SK-N-MC (cell line): ENCODE results near the gene FGF12.

Experiments
- DNase-seq: peaks from one replicate; pipeline ENCODE4 v3.0.0-alpha.2; 2011; ENCODE audit warnings: low read depth, low spot score
- H3K27ac ChIP-seq: fragments of 200-600 bp; sonication (generic); 2 replicates; pipeline ENCODE4 v1.5.1; 2016; ENCODE audit warnings: mixed run types
- H3K36me3 ChIP-seq: fragments of 200-600 bp; sonication (generic); 2 replicates; pipeline ENCODE4 v1.6.1; 2017; ENCODE audit warnings: antibody characterized with exemption, low read length, mixed read lengths; ENCODE audit not compliant: insufficient read depth
- H3K4me3 ChIP-seq: fragments of 200-600 bp; sonication (generic); 2 replicates; pipeline ENCODE4 v1.5.1; 2016
- H3K9ac ChIP-seq: fragments of 200-600 bp; sonication (generic); 2 replicates; pipeline ENCODE4 v1.8.0; 2017; ENCODE audit warnings: mixed run types, mixed read lengths; ENCODE audit not compliant: insufficient read length
- H3K9me3 ChIP-seq: fragments of 200-600 bp; sonication (generic); 2 replicates; pipeline ENCODE4 v1.6.1; 2017; ENCODE audit warnings: low read depth, mild to moderate bottlenecking, antibody characterized with exemption, low read length, moderate library complexity, mixed read lengths
- EZH2 ChIP-seq: fragments of 200-600 bp; sonication (generic); IDR thresholded peaks from one replicate; pipeline ENCODE4 v1.6.1; 2017; ENCODE audit warnings: antibody characterized with exemption
- FOXP2 ChIP-seq: optimal IDR thresholded peaks from 2 replicates; pipeline ENCODE3; 2011; ENCODE audit warnings: mild to moderate bottlenecking, moderate library complexity; ENCODE audit not compliant: insufficient read depth; ENCODE audit errors: extremely low read length, control extremely low read depth
- POLR2AphosphoS5 ChIP-seq: IDR thresholded peaks from 2 replicates; pipeline ENCODE4 v1.6.1; 2012; ENCODE audit warnings: mild to moderate bottlenecking, low read depth, low read length, borderline replicate concordance

Gene FGF12

GRCh38 chr3:192564611-192565010 lies 162.7 kb downstream of the FGF12 start:
- no peak overlapping the region for H3K27ac ChIP-seq
- H3K9me3 ChIP-seq: no peaks in the 10 kb centered on the region
- H3K9ac ChIP-seq: no peak overlapping the region
- no peak overlapping the region for H3K4me3 ChIP-seq
- no peaks in the 10 kb centered on the region for H3K36me3 ChIP-seq
- TF ChIP-seq FOXP2: no peak
- TF ChIP-seq EZH2: no peak
- no peak for TF ChIP-seq POLR2AphosphoS5
- no peak for DNase-seq

GRCh38 chr3:192563417-192563816 lies 163.9 kb downstream of the FGF12 start:
- no peak for DNase-seq
- Histone ChIP-seq H3K4me3 (no peak overlapping the region), H3K9ac (no peak overlapping the region), H3K9me3 (no peaks in the 10 kb centered on the region), H3K27ac (no peak overlapping the region), H3K36me3 (no peaks in the 10 kb centered on the region)
- TF ChIP-seq POLR2AphosphoS5: no peak
- TF ChIP-seq FOXP2: no peak
- TF ChIP-seq EZH2: no peak

GRCh38 chr3:192553707-192554106 lies 173.6 kb downstream of the FGF12 start:
- no peak for TF ChIP-seq POLR2AphosphoS5
- no peak for TF ChIP-seq EZH2
- Histone ChIP-seq H3K27ac (no peak overlapping the region), H3K9me3 (no peaks in the 10 kb centered on the region), H3K9ac (no peak overlapping the region), H3K36me3 (no peaks in the 10 kb centered on the region), H3K4me3 (no peak overlapping the region)
- no peak for DNase-seq

GRCh38 chr3:192550356-192550755 lies 177.0 kb downstream of the FGF12 start:
- H3K27ac ChIP-seq: no peak overlapping the region
- no peak overlapping the region for H3K9ac ChIP-seq
- H3K4me3 ChIP-seq: no peak overlapping the region
- H3K36me3 ChIP-seq: no peaks in the 10 kb centered on the region
- no peak for TF ChIP-seq POLR2AphosphoS5
- no peak for TF ChIP-seq EZH2
- no peak for TF ChIP-seq FOXP2
- DNase-seq: no peak
- no peaks in the 10 kb centered on the region for H3K9me3 ChIP-seq

- Histone ChIP-seq H3K4me3 (no peak overlapping the region), H3K9ac (no peak overlapping the region), H3K9me3 (no peaks in the 10 kb centered on the region), H3K27ac (no peak overlapping the region), H3K36me3 (no peaks in the 10 kb centered on the region)
- TF ChIP-seq FOXP2: no peak
- no peak for TF ChIP-seq EZH2
- no peak for TF ChIP-seq POLR2AphosphoS5
- DNase-seq: no peak
Measured at GRCh38 chr3:192545333-192545732, 182.0 kb downstream of the FGF12 start.

- H3K9me3 ChIP-seq: no peaks in the 10 kb centered on the region
- no peaks in the 10 kb centered on the region for H3K36me3 ChIP-seq
- H3K27ac ChIP-seq: no peak overlapping the region
- no peak overlapping the region for H3K4me3 ChIP-seq
- no peak for TF ChIP-seq POLR2AphosphoS5
- TF ChIP-seq FOXP2: no peak
- no peak overlapping the region for H3K9ac ChIP-seq
- no peak for DNase-seq
Measured at GRCh38 chr3:192543163-192543562, 184.2 kb downstream of the FGF12 start.

- TF ChIP-seq FOXP2: no peak
- TF ChIP-seq POLR2AphosphoS5: no peak
- TF ChIP-seq EZH2: no peak
- H3K9me3 ChIP-seq: no peaks in the 10 kb centered on the region
- no peak overlapping the region for H3K4me3 ChIP-seq
Measured at GRCh38 chr3:192516820-192517219, 210.5 kb downstream of the FGF12 start.

GRCh38 chr3:192515664-192516045 lies 211.7 kb downstream of the FGF12 start:
- Histone ChIP-seq H3K9me3 (no peaks in the 10 kb centered on the region), H3K4me3 (no peak overlapping the region), H3K36me3 (no peaks in the 10 kb centered on the region), H3K9ac (no peak overlapping the region), H3K27ac (no peak overlapping the region)
- TF ChIP-seq POLR2AphosphoS5 (no peak), FOXP2 (no peak), EZH2 (no peak)
- no peak for DNase-seq

More at GRCh38 chr3:192516820-192517219, 210.5 kb downstream of the FGF12 start:
- H3K27ac ChIP-seq: no peak overlapping the region
- no peak for DNase-seq
- no peak overlapping the region for H3K9ac ChIP-seq
- H3K36me3 ChIP-seq: no peaks in the 10 kb centered on the region
